HUES64 (cell line): Measurements from ENCODE around the gene RXFP1.

ENCODE experiments used
- H3K27ac ChIP-seq: 2 replicates; pipeline ENCODE4 v1.7.0; 2013; ENCODE audit warnings: low read depth, low read length, inconsistent platforms
- H3K27me3 ChIP-seq: 2 replicates; pipeline ENCODE4 v1.6.1; 2013; ENCODE audit warnings: mild to moderate bottlenecking, low read length; ENCODE audit not compliant: insufficient read depth
- H3K36me3 ChIP-seq: 2 replicates; pipeline ENCODE4 v1.6.1; 2013; ENCODE audit warnings: mild to moderate bottlenecking, low read length; ENCODE audit not compliant: insufficient read depth
- H3K4me1 ChIP-seq: 2 replicates; pipeline ENCODE4 v1.6.1; 2013; ENCODE audit warnings: mild to moderate bottlenecking, low read length, moderate library complexity; ENCODE audit not compliant: insufficient read depth
- H3K4me3 ChIP-seq: 2 replicates; pipeline ENCODE4 v1.5.1; 2013; ENCODE audit warnings: mild to moderate bottlenecking, low read length, moderate library complexity
- H3K9ac ChIP-seq: 2 replicates; pipeline ENCODE4 v1.6.1; 2013; ENCODE audit warnings: mild to moderate bottlenecking, low read depth, low read length
- H3K9me3 ChIP-seq: 2 replicates; pipeline ENCODE4 v1.6.1; 2013; ENCODE audit warnings: low read depth, low read length; ENCODE audit not compliant: insufficient read depth
- WGBS: fragments of 150-250, 120-280 bp; methylation state at CpG from one replicate; pipeline ENCODE4 v1.1.7; 2013; ENCODE audit warnings: missing lambda C conversion rate; 5-methylcytosine and 5-hydroxymethylcytosine counted together

The RXFP1 gene

GRCh38 chr4:158613046-158613445 lies 91.4 kb downstream of the RXFP1 start:
- 91% methylated on average over 1 of the region's 1 CpG for WGBS
- H3K9me3 ChIP-seq: no peaks in the 10 kb centered on the region

DNA sequence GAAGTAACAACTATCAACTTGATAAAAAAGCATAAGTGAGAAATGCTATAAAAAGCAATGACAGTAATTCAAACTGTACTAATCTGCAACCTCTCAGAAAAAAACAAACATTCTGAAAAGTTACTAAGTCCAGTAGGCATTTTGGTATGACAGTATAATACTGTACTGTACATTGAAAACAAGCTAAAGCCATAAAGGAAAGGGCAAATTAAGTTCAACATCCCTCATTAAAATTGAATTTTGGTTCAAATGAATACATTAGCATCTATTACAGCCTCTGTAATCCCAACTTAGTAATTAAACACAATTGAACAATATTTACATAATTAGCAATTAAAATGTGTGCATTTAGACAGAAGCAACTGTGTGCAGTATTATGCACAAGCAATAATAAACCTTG lies 96.3 kb downstream of the RXFP1 start:
- Histone ChIP-seq H3K9ac (no peak overlapping the region), H3K27ac (no peak overlapping the region), H3K27me3 (no peaks in the 10 kb centered on the region), H3K9me3 (no peaks in the 10 kb centered on the region), H3K4me3 (no peak overlapping the region), H3K4me1 (no peaks in the 10 kb centered on the region), H3K36me3 (no peaks in the 10 kb centered on the region)

More at GRCh38 chr4:158613046-158613445, 91.4 kb downstream of the RXFP1 start:
- no peaks in the 10 kb centered on the region for H3K4me1 ChIP-seq
- no peak overlapping the region for H3K9ac ChIP-seq
- no peaks in the 10 kb centered on the region for H3K36me3 ChIP-seq
- H3K27me3 ChIP-seq: no peaks in the 10 kb centered on the region
- H3K27ac ChIP-seq: no peak overlapping the region
- H3K4me3 ChIP-seq: no peak overlapping the region

GRCh38 chr4:158621729-158622128 lies 100.0 kb downstream of the RXFP1 start:
- WGBS: 96% methylated on average over 4 of the region's 4 CpGs
- Histone ChIP-seq H3K27me3 (no peaks in the 10 kb centered on the region), H3K4me1 (peaks cover 2% of the 10 kb centered on the region; the same call in 1 of the 2 replicates), H3K36me3 (no peaks in the 10 kb centered on the region), H3K4me3 (no peak overlapping the region), H3K9me3 (no peaks in the 10 kb centered on the region), H3K9ac (no peak overlapping the region), H3K27ac (no peak overlapping the region)

GRCh38 chr4:158622251-158622650 lies 100.6 kb downstream of the RXFP1 start:
- Histone ChIP-seq H3K9ac (no peak overlapping the region), H3K4me3 (no peak overlapping the region), H3K4me1 (peaks cover 2% of the 10 kb centered on the region; the same call in 1 of the 2 replicates), H3K9me3 (no peaks in the 10 kb centered on the region), H3K27ac (no peak overlapping the region), H3K36me3 (no peaks in the 10 kb centered on the region), H3K27me3 (no peaks in the 10 kb centered on the region)
- WGBS: 98% methylated on average over 3 of the region's 3 CpGs

GRCh38 chr4:158624889-158625478 lies 103.3 kb downstream of the RXFP1 start:
- Histone ChIP-seq H3K9me3 (no peaks in the 10 kb centered on the region), H3K27ac (no peak overlapping the region), H3K36me3 (no peaks in the 10 kb centered on the region), H3K4me3 (no peak overlapping the region), H3K9ac (no peak overlapping the region), H3K27me3 (no peaks in the 10 kb centered on the region), H3K4me1 (peaks cover 2% of the 10 kb centered on the region; the same call in 1 of the 2 replicates)
- WGBS: 0% methylated on average over 1 of the region's 3 CpGs

- Histone ChIP-seq H3K9ac (no peak overlapping the region), H3K9me3 (no peaks in the 10 kb centered on the region), H3K27ac (no peak overlapping the region), H3K36me3 (no peaks in the 10 kb centered on the region), H3K4me1 (peaks cover 2% of the 10 kb centered on the region; the same call in 1 of the 2 replicates), H3K4me3 (no peak overlapping the region), H3K27me3 (no peaks in the 10 kb centered on the region)
- WGBS: 100% methylated on average over 1 of the region's 2 CpGs
These were observed 103.9 kb downstream of the RXFP1 start for GRCh38 chr4:158625544-158625943.

DNA sequence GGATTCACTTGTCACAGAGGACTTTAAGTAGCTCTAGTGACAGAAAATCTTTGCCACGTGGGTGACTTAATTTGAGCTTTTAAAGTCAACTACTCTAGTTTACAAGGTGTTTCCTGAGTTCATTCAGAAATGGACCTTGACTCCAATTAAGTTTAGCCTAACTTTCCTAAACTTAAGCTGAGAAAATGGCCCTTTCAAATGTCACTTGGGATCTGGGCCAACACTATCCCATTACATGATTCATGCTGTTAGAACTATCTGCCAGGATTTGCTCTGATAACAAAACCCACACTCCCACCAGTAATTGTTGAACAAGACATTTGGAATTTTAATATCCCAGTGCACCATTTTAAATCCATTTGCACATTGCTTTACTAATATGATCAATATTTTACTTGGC lies 109.2 kb downstream of the RXFP1 start:
- WGBS: 64% methylated on average over 1 of the region's 1 CpG
- Histone ChIP-seq H3K27me3 (no peaks in the 10 kb centered on the region), H3K4me3 (no peak overlapping the region), H3K27ac (no peak overlapping the region), H3K9ac (no peak overlapping the region), H3K9me3 (no peaks in the 10 kb centered on the region), H3K36me3 (no peaks in the 10 kb centered on the region), H3K4me1 (no peaks in the 10 kb centered on the region)

DNA sequence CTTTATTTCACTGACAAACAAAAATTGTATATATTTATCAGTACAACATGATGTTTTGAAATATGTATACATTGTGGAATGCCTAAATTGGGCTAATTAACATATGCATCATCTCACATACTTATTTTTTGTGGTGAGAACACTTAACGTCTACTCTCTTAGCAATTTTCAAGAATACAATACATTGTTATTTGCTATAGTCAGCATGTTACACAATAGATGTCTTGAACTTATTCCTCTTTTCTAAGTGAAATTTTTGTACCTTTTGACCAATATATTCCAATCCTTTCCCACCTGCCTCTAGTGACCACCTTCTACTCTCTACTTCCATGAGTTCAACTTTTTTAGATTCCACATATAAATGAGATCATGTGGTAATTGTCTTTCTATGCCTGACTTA lies 114.9 kb downstream of the RXFP1 start:
- Histone ChIP-seq H3K9me3 (no peaks in the 10 kb centered on the region), H3K4me1 (no peaks in the 10 kb centered on the region), H3K9ac (no peak overlapping the region), H3K36me3 (no peaks in the 10 kb centered on the region), H3K27ac (no peak overlapping the region), H3K4me3 (no peak overlapping the region), H3K27me3 (no peaks in the 10 kb centered on the region)
- WGBS: 67% methylated on average over 1 of the region's 1 CpG

GRCh38 chr4:158644356-158644755 lies 122.7 kb downstream of the RXFP1 start:
- no peak overlapping the region for H3K27ac ChIP-seq
- H3K27me3 ChIP-seq: no peaks in the 10 kb centered on the region
- no peaks in the 10 kb centered on the region for H3K9me3 ChIP-seq
- no peaks in the 10 kb centered on the region for H3K36me3 ChIP-seq
- WGBS: 89% methylated on average over 5 of the region's 5 CpGs
- no peaks in the 10 kb centered on the region for H3K4me1 ChIP-seq
- no peak overlapping the region for H3K4me3 ChIP-seq
- no peak overlapping the region for H3K9ac ChIP-seq

DNA sequence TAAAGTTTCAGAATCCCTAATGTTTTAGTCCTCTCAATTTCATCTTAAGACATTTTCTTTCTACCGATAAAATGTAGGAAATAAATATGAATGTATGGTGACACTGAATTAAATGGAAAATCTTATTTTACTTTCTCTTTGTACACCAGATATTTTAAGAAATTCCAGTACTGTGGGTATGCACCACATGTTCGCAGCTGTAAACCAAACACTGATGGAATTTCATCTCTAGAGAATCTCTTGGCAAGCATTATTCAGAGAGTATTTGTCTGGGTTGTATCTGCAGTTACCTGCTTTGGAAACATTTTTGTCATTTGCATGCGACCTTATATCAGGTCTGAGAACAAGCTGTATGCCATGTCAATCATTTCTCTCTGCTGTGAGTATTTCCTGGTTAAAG lies 123.1 kb downstream of the RXFP1 start:
- Histone ChIP-seq H3K27ac (no peak overlapping the region), H3K9me3 (no peaks in the 10 kb centered on the region), H3K9ac (no peak overlapping the region), H3K4me3 (no peak overlapping the region), H3K27me3 (no peaks in the 10 kb centered on the region), H3K36me3 (no peaks in the 10 kb centered on the region), H3K4me1 (no peaks in the 10 kb centered on the region)
- 93% methylated on average over 2 of the region's 3 CpGs for WGBS

- no peaks in the 10 kb centered on the region for H3K9me3 ChIP-seq
- no peaks in the 10 kb centered on the region for H3K4me1 ChIP-seq
- no peak overlapping the region for H3K4me3 ChIP-seq
- no peak overlapping the region for H3K9ac ChIP-seq
- WGBS: 93% methylated on average over 3 of the region's 4 CpGs
- H3K27ac ChIP-seq: no peak overlapping the region
- no peaks in the 10 kb centered on the region for H3K36me3 ChIP-seq
- H3K27me3 ChIP-seq: no peaks in the 10 kb centered on the region
These were observed 127.5 kb downstream of the RXFP1 start for GRCh38 chr4:158649111-158649680.

- Histone ChIP-seq H3K4me3 (no peak overlapping the region), H3K9me3 (no peaks in the 10 kb centered on the region), H3K27ac (no peak overlapping the region), H3K9ac (no peak overlapping the region), H3K36me3 (no peaks in the 10 kb centered on the region), H3K4me1 (peaks cover 9% of the 10 kb centered on the region), H3K27me3 (no peaks in the 10 kb centered on the region)
- WGBS: 88% methylated on average over 1 of the region's 2 CpGs
These were observed 131.2 kb downstream of the RXFP1 start for GRCh38 chr4:158652920-158653319.
